Kasumi-1 (cell line): Measurements from ENCODE around the gene CACNB1.

ENCODE experiments used
- DNase-seq, 2 experiments: peaks; one replicate each; lab custom pipeline; 2025; lab: John Stamatoyannopoulos, UW

Gene CACNB1

DNA sequence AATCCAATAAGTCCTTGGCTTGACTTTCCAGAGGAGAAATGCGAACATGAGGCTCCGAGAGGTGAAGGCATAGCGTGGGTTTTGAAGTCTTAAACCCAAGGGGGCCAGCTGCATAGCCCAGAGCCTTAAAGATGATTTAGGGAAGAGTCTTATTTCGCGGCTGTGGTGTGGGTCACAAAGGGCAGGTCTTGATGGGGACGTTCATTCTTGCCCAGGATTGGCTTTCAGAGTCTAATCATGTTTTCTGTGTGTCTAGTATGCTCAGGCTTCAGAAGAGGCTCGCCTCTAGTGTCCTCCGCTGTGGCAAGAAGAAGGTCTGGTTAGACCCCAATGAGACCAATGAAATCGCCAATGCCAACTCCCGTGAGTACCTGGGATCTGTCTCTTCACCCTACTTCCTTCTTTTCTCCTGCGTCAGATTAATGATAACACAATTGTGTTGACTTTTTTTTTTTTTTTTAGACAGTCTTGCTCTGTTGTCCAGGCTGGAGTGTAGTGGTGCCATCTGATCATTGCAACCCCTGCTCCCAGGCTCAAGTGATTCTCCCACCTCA, 3.6 kb upstream of the CACNB1 start:
- no peak for DNase-seq

DNA sequence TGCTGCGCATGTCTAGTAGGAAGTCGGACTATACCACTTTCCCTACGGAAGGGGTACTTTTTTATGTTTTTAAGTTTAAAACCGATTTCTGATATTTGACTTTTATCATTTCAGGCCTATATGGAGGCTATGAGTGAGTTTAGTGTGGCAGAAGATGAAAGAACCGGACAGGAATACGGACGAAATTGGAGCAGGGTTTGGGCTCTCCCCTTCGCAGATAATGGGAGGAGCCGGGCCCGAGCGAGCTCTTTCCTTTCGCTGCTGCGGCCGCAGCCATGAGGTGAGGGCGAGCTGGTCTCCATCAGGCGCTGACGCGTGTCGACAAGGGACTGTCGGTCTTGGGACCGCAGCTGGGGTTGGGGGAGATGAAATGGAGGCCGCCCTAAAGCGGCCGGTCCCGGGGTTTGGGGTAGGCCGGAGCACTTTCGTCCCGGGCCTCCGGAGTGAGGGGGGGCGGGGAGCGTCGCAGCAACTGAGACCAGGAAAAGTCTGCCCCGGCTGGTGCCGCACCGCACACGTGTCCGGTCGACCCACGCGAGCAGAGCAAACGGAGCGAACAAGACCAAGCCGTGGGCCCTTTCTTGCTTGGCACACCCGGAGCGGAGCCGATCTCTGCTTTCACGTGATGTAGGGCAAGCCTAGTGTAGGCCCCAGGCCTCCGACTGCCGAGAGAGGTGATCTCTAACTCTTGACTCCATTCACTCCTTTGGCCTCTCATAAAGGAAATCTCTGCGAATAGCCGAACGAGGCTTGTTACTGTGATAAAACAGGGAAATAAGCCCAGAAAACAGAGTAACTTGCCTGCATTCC, 2.8 kb upstream of the CACNB1 start, which contains the start of gene RPL19:
Gene RPL19 (plus strand): TSS at position 214 of the 810 bp plus-strand sequence. CDS start 62 bp downstream, at position 276.
- DNase-seq = no peak

DNA sequence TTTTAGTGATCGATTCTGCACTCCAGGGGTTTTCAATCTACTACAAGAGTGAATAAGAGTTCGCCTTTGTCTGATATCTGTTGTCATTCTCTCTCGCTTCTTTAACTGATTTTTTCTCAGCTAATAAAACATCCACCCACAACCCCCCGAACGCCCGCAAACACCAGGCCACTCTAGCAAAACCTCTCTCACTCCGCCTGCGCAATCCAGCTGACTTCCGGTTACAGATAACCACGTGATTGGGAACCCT, 2.3 kb upstream of the CACNB1 start:
- peak; percentile 97 to 98 for DNase-seq

DNA sequence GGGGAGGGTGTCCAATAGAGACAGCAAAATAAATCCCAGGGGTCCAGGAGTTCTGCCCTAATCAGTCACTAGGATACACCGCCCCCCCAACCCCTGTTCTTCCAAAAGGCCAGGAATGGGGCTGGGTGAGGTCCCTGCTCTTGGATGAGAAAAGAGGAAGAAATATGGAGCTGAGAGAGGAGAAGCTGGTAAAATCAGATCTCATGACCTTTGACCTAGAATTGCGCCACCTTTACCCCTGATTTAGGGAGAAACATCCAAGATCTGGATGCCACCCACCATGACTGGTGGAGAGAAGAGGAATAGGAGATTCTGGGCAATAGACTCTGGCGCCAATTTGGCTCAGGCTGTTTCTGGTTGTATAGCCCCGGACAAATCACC, 707 bp upstream of the CACNB1 start:
- DNase-seq = no peak

DNA sequence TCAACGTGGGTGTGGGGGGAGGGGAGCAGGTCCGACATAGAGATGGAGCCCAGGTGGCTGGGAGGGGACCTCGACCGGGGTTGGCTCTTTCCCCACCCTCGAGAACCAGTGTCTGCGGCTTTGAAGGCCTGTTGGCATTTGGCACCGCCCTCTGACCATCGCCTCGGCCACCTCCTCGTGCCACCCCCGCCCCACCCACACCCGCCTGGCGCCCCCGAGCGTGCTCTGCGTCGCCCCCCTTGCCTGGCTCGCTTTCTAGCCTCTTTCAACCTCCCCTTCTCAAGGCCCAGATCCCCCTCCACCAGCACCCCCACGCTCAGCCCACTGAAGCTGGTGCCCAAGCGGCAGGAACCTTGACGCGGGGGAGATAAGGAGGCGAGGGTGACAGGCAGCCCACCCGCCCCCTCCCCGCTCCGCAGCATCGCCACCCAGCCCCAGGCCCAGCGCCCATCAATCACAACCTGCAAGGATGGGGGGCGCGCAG, 619 bp downstream of the CACNB1 start:
- DNase-seq = no peak

GRCh38 chr17:39196241-39196807, 1.1 kb downstream of the CACNB1 start:
- DNase-seq = no peak

- no peak for DNase-seq
Observed at GRCh38 chr17:39195568-39196160, 1.8 kb downstream of the CACNB1 start.

DNA sequence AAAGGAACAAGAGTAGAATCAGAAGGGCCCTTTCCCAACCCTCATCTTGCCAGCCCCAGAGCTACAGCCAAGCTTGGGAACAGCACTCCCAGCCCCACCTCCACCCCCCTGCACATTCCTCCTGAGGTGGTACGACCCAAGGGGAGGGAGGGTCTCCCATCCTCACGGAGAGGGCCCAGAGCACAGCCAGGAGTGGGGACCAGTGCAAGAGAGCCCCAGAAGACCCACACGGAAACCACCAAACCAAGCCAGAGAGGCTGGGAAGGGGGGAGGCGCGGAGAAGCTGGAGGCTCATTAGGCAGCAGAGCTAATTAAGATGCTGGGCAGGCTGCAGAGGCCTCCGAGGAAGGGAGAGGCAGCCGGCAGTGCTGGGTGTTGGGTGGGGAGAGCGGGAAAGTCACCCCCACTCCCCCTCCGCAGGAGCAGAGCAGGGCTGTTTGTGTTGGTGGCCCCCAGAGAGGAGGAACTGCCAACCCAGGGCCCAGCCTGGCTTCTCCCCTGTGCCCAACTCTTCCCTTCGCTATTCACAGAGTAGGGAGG, 2.4 kb downstream of the CACNB1 start:
- DNase-seq = no peak

DNA sequence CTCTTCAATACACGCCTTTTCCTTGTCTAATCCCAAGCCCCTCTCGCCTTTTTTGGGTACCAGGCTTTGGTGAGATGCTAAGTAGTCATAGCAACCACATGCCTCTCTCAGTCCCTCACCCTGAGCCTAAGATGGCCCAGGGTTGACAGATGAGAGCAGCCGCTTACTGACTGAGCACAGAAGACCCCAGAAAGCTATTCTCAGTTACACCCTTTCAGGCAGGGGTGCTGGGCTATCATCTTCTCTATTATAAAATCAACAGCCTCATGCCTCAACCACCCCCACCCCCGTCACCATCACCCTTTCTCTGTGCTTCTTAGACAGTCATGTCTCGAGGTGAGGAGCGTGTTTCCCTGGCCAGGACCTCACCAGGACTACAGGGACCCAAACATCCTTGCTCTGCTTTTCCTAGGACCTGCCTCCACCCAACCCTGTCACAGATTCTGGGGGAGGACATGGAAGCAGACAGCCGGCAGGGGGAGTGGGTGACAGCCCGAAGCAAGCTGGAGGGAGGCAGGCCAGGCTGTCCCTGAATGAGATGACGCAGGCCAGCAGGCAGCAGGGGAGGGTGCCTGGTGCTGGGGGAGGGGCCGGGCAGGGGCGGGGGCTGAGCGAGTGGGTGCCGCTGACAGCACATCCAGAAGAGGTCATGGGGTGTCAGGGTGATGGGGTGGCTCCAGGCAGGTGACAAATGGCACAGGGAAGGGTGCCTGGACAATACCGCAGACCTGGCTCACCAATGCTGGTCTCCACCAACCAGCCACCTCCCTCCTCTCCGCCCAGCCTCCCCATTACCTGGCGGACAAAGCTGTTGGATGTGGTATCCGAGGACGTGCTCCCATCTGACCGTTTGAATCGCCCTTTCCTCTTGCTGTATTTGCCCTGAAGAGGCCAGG, 3.1 kb downstream of the CACNB1 start:
- DNase-seq = peak; percentile 81 to 84

DNA sequence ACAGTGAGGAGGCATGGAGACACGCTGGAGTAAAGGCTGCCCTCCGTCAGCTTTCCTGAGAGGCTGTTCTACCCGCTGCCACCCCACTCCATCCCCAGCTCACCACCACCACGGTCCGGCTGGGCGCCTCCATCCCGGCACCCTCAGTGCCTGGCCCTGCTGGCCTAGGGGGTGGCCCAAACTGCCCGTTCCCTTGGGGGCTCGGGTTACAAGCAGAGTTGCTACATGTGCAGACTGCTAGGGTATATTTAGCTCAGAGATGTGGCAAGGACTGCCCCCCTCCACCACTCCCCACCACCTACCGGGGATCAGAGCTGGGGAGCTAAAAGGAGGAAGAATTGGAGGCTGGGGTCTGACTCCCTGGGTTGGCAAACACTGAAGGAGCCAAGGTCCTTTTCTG, 4.1 kb downstream of the CACNB1 start:
- DNase-seq = peak; percentile 46 to 66

DNA sequence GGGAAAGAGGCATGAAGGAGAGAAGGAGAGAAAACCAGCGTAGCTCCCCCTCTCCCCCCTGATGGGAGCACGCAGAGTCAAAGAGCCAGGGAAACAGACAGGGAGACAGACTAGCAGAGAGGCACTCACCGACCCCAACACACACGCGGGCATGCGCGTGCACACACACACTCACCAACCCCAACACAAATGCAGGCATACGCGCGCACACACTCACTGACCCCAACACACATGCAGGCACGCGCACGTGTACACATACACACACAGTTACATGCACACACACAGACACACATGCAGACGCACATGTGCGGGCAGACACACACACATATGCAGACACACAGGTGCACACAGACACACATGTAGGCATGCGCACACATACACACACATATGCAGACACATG, 4.6 kb downstream of the CACNB1 start:
- DNase-seq = no peak

DNA sequence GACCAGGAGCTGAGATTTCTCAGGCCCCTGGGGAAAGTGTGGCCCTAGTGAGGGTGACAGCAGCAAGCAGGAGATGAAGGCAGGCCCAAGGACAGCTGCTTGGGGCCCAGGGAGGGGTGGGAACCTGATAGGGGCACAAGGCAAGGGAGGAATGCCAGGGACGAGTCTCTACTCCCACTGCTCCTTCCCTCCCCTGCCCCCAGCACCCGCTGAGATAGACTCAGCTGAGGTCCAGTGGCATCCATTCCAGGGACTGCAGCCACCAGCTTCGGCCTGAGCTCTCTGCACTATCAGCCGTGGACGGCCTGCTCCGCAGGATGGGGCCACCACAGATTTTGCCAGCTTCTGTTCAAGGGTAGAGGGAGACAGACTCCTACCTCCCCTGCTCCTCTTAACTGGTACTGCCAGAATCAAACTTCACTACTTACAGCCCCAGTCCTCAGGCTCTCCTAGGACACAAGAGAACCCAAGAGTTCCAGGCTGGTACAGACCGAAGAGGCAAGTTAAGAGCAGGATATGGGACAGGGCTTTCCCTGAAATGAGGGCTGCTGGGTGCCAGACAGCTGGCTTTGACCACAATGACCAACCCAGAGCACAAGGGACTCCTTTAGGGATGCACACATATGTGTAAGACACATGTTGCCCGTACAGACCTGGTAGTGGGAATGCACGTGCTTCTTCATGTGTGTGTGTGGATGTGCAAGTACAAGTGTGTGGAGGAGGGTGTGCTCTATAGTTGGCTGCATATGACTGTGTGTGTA, 5.5 kb downstream of the CACNB1 start:
- no peak for DNase-seq

DNA sequence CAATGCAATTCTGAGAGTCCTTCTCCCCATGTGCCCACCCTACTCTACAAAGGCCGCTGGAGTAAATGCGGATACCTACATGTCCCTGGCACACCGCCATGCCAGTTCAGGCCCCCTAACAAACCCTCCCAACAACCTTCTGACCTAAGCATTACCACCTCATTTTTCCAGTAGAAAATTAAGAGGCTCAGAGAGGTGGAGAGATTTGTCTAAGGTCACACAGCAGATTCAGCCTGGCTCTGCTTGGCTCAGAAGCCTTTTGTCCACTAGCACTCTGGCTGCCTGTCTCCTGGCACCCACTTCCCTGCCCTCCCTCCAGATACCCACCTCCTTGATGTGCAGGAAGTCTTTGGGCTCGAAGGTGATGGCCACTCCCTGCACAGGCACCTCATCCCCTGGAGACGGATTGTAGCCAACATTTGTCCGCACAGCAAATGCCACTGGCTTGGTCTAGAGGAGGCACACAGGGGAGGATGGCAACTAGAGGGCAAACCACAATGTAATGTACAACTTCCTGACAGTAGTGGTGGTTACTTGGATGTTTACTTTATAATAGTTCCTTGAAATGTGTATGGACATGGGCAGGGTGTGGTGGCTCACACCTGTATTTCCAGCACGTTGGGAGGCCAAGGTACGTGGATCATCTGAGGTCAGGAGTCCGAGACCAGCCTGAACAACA, 10.2 kb downstream of the CACNB1 start:
- no peak for DNase-seq

DNA sequence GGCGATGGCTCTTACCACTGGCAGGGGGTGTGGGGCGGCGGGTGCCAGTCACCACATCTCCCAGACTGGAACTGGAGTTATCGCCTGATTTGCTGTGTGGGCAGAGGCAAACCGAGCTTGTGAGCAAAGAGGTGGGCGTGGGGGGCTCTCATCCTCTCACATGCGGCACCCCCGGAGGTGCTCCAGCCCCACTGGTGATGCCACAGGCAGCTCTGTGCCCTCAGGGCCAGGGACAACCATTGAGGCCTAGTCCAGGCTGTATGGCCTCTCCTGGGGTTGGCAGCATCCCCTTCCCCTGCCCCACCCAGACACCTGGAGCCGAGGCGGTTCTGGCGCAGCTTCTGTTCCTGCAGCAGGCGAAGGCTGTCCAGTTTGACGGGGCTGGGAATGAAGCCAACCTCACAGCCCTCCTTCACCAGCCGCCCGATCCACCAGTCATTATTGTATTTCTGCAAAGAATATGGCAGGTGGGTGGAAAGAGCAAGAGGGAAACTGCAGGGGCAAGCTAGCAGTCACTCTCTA, 10.9 kb downstream of the CACNB1 start:
- no peak for DNase-seq

DNA sequence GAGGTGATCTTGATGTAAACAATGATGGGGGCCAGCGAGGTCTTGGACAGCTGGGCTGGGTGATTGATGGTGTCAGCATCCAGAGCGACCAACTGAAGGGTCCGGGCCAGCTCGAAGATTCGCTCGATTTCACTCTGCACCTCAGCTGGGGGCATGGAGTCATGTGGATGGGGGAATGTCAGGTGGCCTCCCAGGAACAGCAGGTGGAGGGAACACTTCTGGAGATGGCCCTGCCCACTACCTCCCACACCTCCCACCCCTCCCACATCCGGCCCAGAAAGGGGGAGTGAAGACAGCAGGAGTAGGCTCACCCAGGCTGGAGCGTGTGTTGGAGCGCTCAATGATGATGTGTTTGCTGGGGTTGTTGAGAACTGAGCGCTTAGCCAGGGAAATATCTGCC, 13.7 kb downstream of the CACNB1 start:
- DNase-seq = no peak

GRCh38 chr17:39183045-39183444, 14.4 kb downstream of the CACNB1 start:
- DNase-seq = no peak

DNA sequence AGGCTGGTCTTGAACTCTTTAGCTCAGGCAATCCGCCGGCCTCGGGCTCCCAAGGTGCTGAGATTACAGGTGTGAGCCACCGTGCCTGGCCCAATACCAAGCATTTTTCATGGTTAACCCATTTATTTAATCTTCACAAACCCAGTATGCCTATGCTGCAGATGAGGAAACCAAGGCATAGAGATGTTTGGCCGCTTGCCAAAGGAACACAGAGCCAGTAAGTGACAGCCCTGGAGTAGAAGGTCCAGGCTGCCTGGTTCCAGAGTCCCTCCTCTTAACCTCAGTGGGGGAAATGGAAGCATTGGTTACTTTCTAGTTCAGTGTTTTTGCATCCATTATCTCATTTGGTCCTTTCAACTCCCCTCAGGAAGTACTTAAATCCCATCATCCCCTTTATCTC, 16.2 kb downstream of the CACNB1 start:
- DNase-seq = no peak

DNA sequence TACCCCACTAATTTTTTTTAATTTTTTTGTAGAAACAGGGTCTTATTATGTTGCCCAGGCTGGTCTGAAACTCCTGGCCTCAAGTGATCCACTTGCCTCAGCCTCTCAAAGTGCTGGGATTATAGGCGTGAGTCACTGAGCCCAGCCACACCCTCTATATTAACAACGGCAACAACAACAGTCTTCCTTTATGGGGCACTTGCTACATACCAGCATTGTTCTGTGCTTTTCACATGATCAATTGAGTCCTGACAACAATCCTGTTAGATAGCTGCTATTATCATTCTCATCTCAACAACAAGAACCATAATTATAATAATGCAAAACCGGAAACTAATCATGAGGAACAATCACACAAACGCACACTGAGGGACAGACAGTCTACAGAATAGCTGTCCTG, 18.9 kb downstream of the CACNB1 start:
- no peak for DNase-seq

DNA sequence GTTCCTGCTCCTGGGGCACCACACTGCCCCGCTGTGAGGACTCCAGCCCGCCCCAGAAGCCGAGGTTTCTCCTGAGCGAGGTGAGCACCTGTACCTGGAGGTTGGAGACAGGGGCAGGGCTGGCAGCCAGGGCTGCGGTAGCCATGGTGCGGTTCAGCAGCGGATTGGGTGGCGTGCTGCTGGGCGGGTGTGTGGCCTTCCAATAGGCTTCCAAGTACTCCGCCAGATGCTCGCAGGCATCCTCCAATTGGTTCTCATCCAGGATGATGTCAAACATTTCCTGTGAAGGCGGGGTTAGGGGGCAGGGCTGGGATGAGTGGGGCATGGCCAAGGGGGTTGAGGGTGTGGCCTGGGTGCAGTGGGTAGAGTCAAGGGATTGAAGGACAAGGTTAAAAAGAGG, 20.2 kb downstream of the CACNB1 start:
- no peak for DNase-seq

DNA sequence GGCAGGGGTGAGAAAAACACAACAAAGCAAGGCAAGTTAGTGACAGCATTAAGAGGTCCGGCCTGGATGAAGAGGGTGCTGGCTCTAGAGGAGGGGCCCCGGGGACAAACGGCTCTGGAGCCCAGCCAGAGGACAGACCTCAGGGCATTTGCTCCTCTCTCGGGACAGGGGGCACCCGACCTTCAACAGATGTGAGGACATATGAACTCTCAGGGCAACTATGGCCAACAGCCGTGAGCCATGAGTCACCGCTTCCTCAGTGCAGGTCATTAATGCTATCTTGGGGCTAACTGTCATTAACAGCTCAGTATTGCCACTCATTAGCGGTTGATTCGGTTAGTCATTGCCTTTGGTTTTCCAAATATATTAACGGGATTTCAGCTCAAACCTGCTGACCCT, 21.8 kb downstream of the CACNB1 start:
- DNase-seq = no peak
